ENCODE results near the gene CFAP251.

GRCh38 chr12:122006186-122006926, 88.0 kb downstream of the CFAP251 start:
- TF ChIP-seq, protein P1, sequence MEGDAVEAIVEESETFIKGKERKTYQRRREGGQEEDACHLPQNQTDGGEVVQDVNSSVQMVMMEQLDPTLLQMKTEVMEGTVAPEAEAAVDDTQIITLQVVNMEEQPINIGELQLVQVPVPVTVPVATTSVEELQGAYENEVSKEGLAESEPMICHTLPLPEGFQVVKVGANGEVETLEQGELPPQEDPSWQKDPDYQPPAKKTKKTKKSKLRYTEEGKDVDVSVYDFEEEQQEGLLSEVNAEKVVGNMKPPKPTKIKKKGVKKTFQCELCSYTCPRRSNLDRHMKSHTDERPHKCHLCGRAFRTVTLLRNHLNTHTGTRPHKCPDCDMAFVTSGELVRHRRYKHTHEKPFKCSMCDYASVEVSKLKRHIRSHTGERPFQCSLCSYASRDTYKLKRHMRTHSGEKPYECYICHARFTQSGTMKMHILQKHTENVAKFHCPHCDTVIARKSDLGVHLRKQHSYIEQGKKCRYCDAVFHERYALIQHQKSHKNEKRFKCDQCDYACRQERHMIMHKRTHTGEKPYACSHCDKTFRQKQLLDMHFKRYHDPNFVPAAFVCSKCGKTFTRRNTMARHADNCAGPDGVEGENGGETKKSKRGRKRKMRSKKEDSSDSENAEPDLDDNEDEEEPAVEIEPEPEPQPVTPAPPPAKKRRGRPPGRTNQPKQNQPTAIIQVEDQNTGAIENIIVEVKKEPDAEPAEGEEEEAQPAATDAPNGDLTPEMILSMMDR (IDR thresholded peaks at IDR 0.05), result no peak
- TF ChIP-seq POLR2A (IDR thresholded peaks at IDR 0.05; ENCODE audit: low read depth) (no peak), EP300 (IDR thresholded peaks at IDR 0.05) (no peak)
